Ascending aorta (tissue), 2 donors: Measurements from ENCODE around the gene ATP9A. TPM values are rescaled to one million over a fixed set of nuclear protein-coding genes. Genes with fewer than 3 reads are reported as not detected.

Experiments used
- DNase-seq, 2 donors: peaks; one replicate each; pipeline ENCODE4 v3.0.0-alpha.2; 2019; ENCODE audit warnings: low spot score in 2 of 2
- H3K27ac ChIP-seq, 2 donors: fragments of 200-600 bp; sonication (generic); one replicate each; pipeline ENCODE4 v1.5.1; 2016 to 2017; ENCODE audit warnings: mild to moderate bottlenecking in 1 of 2
- H3K27me3 ChIP-seq: fragments of 200-600 bp; sonication (generic); one replicate; pipeline ENCODE4 v1.5.1; 2017
- H3K36me3 ChIP-seq, 2 donors: fragments of 200-600 bp; sonication (generic); one replicate each; pipeline ENCODE4 v1.5.1; 2016
- H3K4me1 ChIP-seq, 2 donors: fragments of 200-600 bp; sonication (generic); one replicate each; pipeline ENCODE4 v1.5.1; 2016 to 2017; ENCODE audit warnings: mild to moderate bottlenecking in 1 of 2
- H3K4me3 ChIP-seq, 2 donors: fragments of 200-600 bp; sonication (generic); one replicate each; pipeline ENCODE4 v1.5.1; 2016 to 2017; ENCODE audit warnings: mild to moderate bottlenecking in 1 of 2
- H3K9me3 ChIP-seq, 2 donors: fragments of 200-600 bp; sonication (generic); one replicate each; pipeline ENCODE4 v1.5.1; 2016
- intact Hi-C: fragments of 100-400 bp; cut with DNase I; formaldehyde crosslinking; loops from one replicate; pipeline ENCODE4 v1.15.1; 2023
- total RNA-seq: library from RNA; depleted of rRNA; stranded (reverse); fragments of >200 nt; gene quantifications from one replicate; pipeline ENCODE4 v1.1.0, GENCODE V29; 2016
- TF ChIP-seq, protein P1 (sequence below), 3 experiments: fragments of 200-600 bp in 2 of 3; fragments of 450-650 bp in 1 of 3; sonication (generic) in 2 of 3; IDR thresholded peaks; one replicate each; pipeline ENCODE4 v1.5.1; 2016 to 2019; ENCODE audit warnings: antibody characterized with exemption in 3 of 3, mild to moderate bottlenecking in 1 of 3, moderate library complexity in 1 of 3

Gene ATP9A
- total RNA-seq, 1 donor from 2014 or later: 14.5 TPM

- Histone ChIP-seq H3K27ac (no peak overlapping the region), H3K36me3 (no peaks in the 10 kb centered on the region), H3K9me3 (no peaks in the 10 kb centered on the region), H3K4me3 (no peak overlapping the region), H3K27me3 (no peaks in the 10 kb centered on the region), H3K4me1 (no peaks in the 10 kb centered on the region)
- intact Hi-C loops: no loop called here
- DNase-seq: no peak
- TF ChIP-seq, protein P1, sequence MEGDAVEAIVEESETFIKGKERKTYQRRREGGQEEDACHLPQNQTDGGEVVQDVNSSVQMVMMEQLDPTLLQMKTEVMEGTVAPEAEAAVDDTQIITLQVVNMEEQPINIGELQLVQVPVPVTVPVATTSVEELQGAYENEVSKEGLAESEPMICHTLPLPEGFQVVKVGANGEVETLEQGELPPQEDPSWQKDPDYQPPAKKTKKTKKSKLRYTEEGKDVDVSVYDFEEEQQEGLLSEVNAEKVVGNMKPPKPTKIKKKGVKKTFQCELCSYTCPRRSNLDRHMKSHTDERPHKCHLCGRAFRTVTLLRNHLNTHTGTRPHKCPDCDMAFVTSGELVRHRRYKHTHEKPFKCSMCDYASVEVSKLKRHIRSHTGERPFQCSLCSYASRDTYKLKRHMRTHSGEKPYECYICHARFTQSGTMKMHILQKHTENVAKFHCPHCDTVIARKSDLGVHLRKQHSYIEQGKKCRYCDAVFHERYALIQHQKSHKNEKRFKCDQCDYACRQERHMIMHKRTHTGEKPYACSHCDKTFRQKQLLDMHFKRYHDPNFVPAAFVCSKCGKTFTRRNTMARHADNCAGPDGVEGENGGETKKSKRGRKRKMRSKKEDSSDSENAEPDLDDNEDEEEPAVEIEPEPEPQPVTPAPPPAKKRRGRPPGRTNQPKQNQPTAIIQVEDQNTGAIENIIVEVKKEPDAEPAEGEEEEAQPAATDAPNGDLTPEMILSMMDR (IDR thresholded peaks at IDR 0.05): no peak
Observed at GRCh38 chr20:51763965-51764602, 4.1 kb downstream of the ATP9A start.

DNA sequence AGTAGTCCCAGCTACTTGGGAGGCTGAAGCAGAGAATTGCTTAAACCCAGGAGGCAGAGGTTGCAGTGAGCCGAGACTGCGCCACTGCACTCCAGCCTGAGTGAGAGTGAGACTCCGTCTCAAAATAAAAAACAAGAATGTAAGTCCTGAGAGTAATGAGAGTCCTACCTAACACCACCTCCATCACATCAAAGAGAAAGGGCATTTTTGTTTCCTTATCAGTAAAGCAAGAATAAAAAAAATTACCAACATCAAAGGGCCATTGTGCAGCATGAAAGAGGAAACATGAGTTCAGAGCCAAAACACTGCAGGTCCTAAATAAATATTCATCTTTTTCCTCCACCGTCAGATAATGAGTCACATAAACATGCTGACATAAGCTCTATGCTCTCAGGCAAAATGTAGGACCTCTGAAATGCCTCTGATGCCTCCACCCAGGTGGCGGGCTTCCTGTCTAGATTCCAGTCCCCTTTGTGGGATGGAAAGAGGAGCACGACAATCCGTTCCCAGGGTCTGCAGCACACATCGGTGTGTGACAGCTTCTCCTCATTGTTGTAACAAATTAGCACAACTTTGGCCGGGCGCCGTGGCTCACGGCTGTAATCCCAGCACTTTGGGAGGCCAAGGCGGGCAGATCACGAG, 7.2 kb downstream of the ATP9A start:
- intact Hi-C loops: no loop called here

DNA sequence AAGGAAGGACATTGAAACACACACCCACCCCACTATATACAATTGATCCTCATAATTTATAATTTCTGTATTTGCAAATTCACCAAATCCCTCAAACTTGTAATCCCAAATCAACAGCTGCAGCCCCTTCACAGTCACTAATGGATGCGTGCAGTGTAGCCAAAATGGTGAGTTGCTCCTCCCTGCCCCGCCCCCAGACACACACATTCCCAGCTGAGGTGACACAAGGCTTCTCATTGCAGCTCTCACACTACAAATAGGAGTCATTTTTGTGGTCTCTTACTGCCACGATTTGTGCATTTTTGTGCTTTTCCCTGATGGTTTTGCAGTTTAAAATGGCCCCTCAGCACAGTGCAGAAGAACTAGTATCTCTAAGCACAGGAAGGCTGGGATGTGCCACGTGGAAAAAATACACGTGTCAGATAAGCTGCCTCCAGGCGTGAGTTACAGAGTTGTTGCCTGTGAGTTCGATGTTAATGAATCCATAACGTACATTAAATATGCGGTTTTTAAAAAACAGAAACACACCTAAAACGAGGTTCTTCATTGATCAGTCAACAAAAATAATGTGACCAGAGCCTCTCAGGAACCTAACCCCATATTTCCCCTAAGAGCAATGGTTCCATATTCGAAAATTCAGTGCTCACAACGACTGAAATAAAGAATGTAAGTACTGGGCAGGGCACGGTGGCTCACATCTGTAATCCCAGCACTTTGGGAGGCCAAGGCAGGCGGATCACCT, 8.2 kb downstream of the ATP9A start:
- peaks cover 0 to 5% of the 10 kb centered on the region in 2 donors for H3K4me1 ChIP-seq
- TF ChIP-seq, protein P1 (IDR thresholded peaks at IDR 0.05): no peak
- intact Hi-C loops: loop anchor here (10.0 kb wide), 2 partner anchors 195 to 395 kb away; no protein-coding TSS in a partner anchor
- DNase-seq: no peak
- no peaks in the 10 kb centered on the region for H3K36me3 ChIP-seq
- H3K4me3 ChIP-seq: no peak overlapping the region
- H3K9me3 ChIP-seq: no peaks in the 10 kb centered on the region
- H3K27me3 ChIP-seq: no peaks in the 10 kb centered on the region
- H3K27ac ChIP-seq: no peak overlapping the region

More for the DNA sequence above, 7.2 kb downstream of the ATP9A start:
- no peak for DNase-seq
- TF ChIP-seq, protein P1 (IDR thresholded peaks at IDR 0.05): no peak
- Histone ChIP-seq H3K4me1 (peaks cover 0 to 5% of the 10 kb centered on the region in 2 donors), H3K27ac (no peak overlapping the region), H3K9me3 (no peaks in the 10 kb centered on the region), H3K27me3 (no peaks in the 10 kb centered on the region), H3K4me3 (no peak overlapping the region), H3K36me3 (no peaks in the 10 kb centered on the region)

DNA sequence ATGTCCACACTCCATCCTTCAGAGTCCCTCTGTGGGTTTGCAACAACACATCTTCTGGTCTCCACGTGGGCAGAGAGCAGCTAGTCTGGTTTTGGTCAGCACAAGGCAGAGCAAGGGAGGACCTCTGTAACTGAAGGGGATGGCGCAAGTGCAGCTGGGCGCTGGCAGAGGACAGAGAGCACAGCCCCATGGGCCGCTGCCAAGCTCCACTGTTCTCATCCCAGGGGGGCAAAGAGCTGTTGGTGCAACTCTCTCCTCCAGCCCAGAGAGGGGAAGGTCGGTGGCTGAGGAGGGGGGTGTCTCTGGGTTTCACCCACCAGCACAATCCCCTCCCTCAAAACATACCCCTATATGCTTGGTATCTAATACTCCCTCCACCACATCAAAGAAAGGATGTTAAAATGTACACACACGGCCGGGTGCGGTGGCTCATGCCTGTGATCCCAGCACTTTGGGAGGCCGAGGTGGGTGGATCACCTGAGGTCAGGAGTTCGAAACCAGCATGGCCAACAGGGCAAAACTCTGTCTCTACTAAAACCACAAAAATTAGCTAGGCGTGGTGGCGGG, 9.1 kb downstream of the ATP9A start:
- Histone ChIP-seq H3K4me1 (peaks cover 0 to 5% of the 10 kb centered on the region in 2 donors), H3K4me3 (no peak overlapping the region), H3K27me3 (no peaks in the 10 kb centered on the region), H3K36me3 (no peaks in the 10 kb centered on the region), H3K27ac (peak overlapping the region in 1 of 2 donors; percentile 22), H3K9me3 (no peaks in the 10 kb centered on the region)
- intact Hi-C loops: loop anchor here (10.0 kb wide), 2 partner anchors 194 to 394 kb away; no protein-coding TSS in a partner anchor
- TF ChIP-seq, protein P1 (IDR thresholded peaks at IDR 0.05): no peak
- DNase-seq: peak in 1 of 2 donors; percentile 70

DNA sequence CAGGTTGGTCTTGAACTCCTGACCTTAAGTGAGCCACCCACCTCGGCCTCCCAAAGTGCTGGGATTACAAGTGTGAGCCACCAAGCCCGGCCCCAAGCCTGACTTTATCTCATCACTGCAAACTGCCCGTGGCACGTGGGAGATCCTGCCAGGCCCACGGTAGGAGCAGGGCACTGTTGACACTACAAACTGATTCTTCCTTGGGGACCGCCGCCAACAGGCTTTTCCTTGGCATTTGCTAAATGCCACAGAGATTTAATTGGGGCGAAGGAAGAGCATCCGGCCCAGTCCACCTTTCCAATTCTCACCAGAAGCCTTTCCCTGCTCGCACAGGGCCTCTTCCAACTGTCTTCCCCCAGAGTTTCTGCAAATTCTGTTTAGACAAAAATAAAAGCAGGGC, 11.0 kb downstream of the ATP9A start:
- no peaks in the 10 kb centered on the region for H3K27me3 ChIP-seq
- TF ChIP-seq, protein P1 (IDR thresholded peaks at IDR 0.05): no peak
- no peak overlapping the region for H3K4me3 ChIP-seq
- no peaks in the 10 kb centered on the region for H3K36me3 ChIP-seq
- intact Hi-C loops: loop anchor here (10.0 kb wide), 2 partner anchors 192 to 392 kb away; no protein-coding TSS in a partner anchor
- H3K4me1 ChIP-seq: peaks cover 0 to 12% of the 10 kb centered on the region in 2 donors
- H3K9me3 ChIP-seq: no peaks in the 10 kb centered on the region
- H3K27ac ChIP-seq: no peak overlapping the region
- no peak for DNase-seq
